LNCAP (cell line): ENCODE results near the gene IL18.

Experiments
- CTCF ChIP-seq: fragments of 450-650 bp; IDR thresholded peaks from 2 replicates; pipeline ENCODE4 v1.5.1; 2017; ENCODE audit warnings: mild to moderate bottlenecking

IL18 gene

GRCh38 chr11:112177589-112177988, 13.7 kb upstream of the IL18 start:
- TF ChIP-seq CTCF, result no peak

- TF ChIP-seq CTCF, result no peak
Measured at GRCh38 chr11:112176077-112176476, 12.2 kb upstream of the IL18 start.

- TF ChIP-seq CTCF, result no peak
Measured at GRCh38 chr11:112175599-112175952, 11.7 kb upstream of the IL18 start.

- TF ChIP-seq CTCF, result peak; percentile 93
Measured at GRCh38 chr11:112174789-112175598, 11.1 kb upstream of the IL18 start, which contains the start of gene BCO2. BCO2 (plus strand) TSS chr11:112175512; CDS start chr11:112175602, 90 bp downstream.

- TF ChIP-seq CTCF, result no peak
Measured at GRCh38 chr11:112173152-112173551, 9.3 kb upstream of the IL18 start.

- TF ChIP-seq CTCF, result no peak
Measured at GRCh38 chr11:112172362-112172994, 8.6 kb upstream of the IL18 start.

GRCh38 chr11:112167145-112167544, 3.3 kb upstream of the IL18 start, which contains the start of gene TEX12:
TEX12 (plus strand) TSS chr11:112167372; CDS start chr11:112169269, 1,897 bp downstream.
- no peak for TF ChIP-seq CTCF
